GM23338 (cell line): Measurements from ENCODE around the gene TRAF3.

Source experiments
- CREB1 ChIP-seq: fragments of 250-450 bp; sonication (Bioruptor Pico); IDR thresholded peaks from 2 replicates; pipeline ENCODE4 v1.5.0; 2020; ENCODE audit warnings: low read depth, mild to moderate bottlenecking, moderate library complexity
- CTCF ChIP-seq, 2 experiments: fragments of 200-600 bp in 1 of 2; sonication (generic) in 1 of 2; conservative IDR thresholded peaks; 2 replicates each; pipeline versions ENCODE4 v1.5.1 to v1.6.1; 2016 to 2017; ENCODE audit warnings: antibody characterized with exemption in 2 of 2, low read depth in 2 of 2, mild to moderate bottlenecking in 2 of 2, moderate library complexity in 1 of 2
- EZH2 ChIP-seq: fragments of 200-600 bp; sonication (generic); IDR thresholded peaks from one replicate; pipeline ENCODE4 v1.8.0; 2017; ENCODE audit warnings: antibody characterized with exemption, mild to moderate bottlenecking, low read depth; ENCODE audit not compliant: unreplicated experiment
- EZH2phosphoT487 ChIP-seq: fragments of 200-600 bp; sonication (generic); IDR thresholded peaks from one replicate; pipeline ENCODE4 v1.8.1; 2018; ENCODE audit warnings: antibody characterized with exemption; ENCODE audit not compliant: unreplicated experiment
- JUNB ChIP-seq: IDR thresholded peaks from one replicate; pipeline ENCODE4 v1.6.1; 2016; ENCODE audit warnings: antibody characterized with exemption; ENCODE audit not compliant: unreplicated experiment
- NANOG ChIP-seq: IDR thresholded peaks from 2 replicates; pipeline ENCODE4 v1.6.1; 2016; ENCODE audit warnings: antibody characterized with exemption, borderline replicate concordance
- POLR2AphosphoS5 ChIP-seq: IDR thresholded peaks from 2 replicates; pipeline ENCODE4 v1.6.1; 2016; ENCODE audit warnings: antibody characterized with exemption, low read depth
- REST ChIP-seq: IDR thresholded peaks from one replicate; pipeline ENCODE4 v1.6.1; 2018; ENCODE audit warnings: antibody characterized with exemption; ENCODE audit not compliant: unreplicated experiment
- STAT1 ChIP-seq: IDR thresholded peaks from one replicate; pipeline ENCODE4 v1.6.1; 2016; ENCODE audit warnings: antibody characterized with exemption; ENCODE audit not compliant: unreplicated experiment
- ZNF114 ChIP-seq: fragments of 250-450 bp; sonication (Bioruptor Pico); IDR thresholded peaks from 2 replicates; pipeline ENCODE4 v1.5.0; 2020; ENCODE audit warnings: mild to moderate bottlenecking, moderate library complexity
- ZNF331 ChIP-seq: fragments of 250-450 bp; sonication (Bioruptor Pico); IDR thresholded peaks from 2 replicates; pipeline ENCODE4 v1.5.0; 2020; ENCODE audit warnings: low read depth, mild to moderate bottlenecking, moderate library complexity

- TF ChIP-seq CTCF (conservative IDR thresholded peaks at IDR 0.05; ENCODE audit: low read depth in 2 of 2) (no peak), ZNF114 (CRISPR knock-in tag) (no peak), REST (no peak), EZH2 (no peak), POLR2AphosphoS5 (no peak), ZNF331 (CRISPR knock-in tag) (no peak), EZH2phosphoT487 (no peak), CREB1 (CRISPR knock-in tag) (no peak), NANOG (no peak), STAT1 (no peak), JUNB (no peak)
Observed at GRCh38 chr14:102957222-102957621, 180.0 kb downstream of the TRAF3 start.
